ENCODE results near the gene TRIM2.

DNA sequence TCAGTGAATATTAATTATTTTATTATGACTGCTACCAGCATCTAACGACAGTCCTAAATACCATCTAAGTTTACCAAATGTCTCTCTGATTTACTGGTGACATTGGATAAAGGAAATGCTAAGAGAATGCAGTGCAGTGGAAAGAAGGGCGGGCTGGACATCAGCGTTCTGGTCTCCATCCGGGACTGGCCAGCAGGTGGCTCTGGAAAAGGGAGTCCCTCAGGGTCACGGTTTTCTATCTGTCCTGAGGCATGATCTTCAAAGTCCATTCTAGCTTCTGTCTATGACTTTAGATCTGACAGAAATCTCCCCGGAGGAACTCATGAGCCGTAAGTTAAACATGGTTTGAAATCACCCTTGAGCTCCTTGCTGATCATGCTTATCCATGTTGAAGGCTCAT lies 3.3 kb downstream of the TRIM2 start:
- TF ChIP-seq, protein P1, sequence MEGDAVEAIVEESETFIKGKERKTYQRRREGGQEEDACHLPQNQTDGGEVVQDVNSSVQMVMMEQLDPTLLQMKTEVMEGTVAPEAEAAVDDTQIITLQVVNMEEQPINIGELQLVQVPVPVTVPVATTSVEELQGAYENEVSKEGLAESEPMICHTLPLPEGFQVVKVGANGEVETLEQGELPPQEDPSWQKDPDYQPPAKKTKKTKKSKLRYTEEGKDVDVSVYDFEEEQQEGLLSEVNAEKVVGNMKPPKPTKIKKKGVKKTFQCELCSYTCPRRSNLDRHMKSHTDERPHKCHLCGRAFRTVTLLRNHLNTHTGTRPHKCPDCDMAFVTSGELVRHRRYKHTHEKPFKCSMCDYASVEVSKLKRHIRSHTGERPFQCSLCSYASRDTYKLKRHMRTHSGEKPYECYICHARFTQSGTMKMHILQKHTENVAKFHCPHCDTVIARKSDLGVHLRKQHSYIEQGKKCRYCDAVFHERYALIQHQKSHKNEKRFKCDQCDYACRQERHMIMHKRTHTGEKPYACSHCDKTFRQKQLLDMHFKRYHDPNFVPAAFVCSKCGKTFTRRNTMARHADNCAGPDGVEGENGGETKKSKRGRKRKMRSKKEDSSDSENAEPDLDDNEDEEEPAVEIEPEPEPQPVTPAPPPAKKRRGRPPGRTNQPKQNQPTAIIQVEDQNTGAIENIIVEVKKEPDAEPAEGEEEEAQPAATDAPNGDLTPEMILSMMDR (IDR thresholded peaks at IDR 0.05), result peak in 1 of 3 experiments; percentile 26
- no peak for TF ChIP-seq POLR2A (IDR thresholded peaks at IDR 0.05)

All from vagina (tissue), 2 donors.